Upper lobe of right lung (tissue), 1 donor: Measurements from ENCODE around the gene JAZF1. TPM values are rescaled to one million over a fixed set of nuclear protein-coding genes. Genes with fewer than 3 reads are reported as not detected.

Experiments used
- ATAC-seq: fragments of 200-7000 bp; cut with Tn5 transposase; one replicate; pipeline ENCODE4 v1.9.1; 2020; ENCODE audit warnings: mild to moderate bottlenecking, moderate library complexity
- DNase-seq: peaks from one replicate; pipeline ENCODE4 v3.0.0-alpha.2; 2020
- H3K27ac ChIP-seq: fragments of 200-600 bp; one replicate; pipeline ENCODE4 v1.8.0; 2022
- H3K27me3 ChIP-seq: fragments of 200-600 bp; one replicate; pipeline ENCODE4 v1.8.0; 2022; ENCODE audit warnings: mild to moderate bottlenecking
- H3K36me3 ChIP-seq: fragments of 200-600 bp; one replicate; pipeline ENCODE4 v1.8.0; 2022
- H3K4me1 ChIP-seq: fragments of 200-600 bp; one replicate; pipeline ENCODE4 v1.8.0; 2022
- H3K4me3 ChIP-seq: fragments of 200-600 bp; one replicate; pipeline ENCODE4 v1.8.0; 2022; ENCODE audit warnings: mild to moderate bottlenecking
- H3K9me3 ChIP-seq: fragments of 200-600 bp; one replicate; pipeline ENCODE4 v1.8.0; 2022
- intact Hi-C: fragments of 100-400 bp; cut with DNase I; formaldehyde crosslinking; loops from one replicate; pipeline ENCODE4 v1.11.0; 2022
- total RNA-seq: library from RNA; stranded (reverse); fragmentation: NEBNext Ultra II Directional; extraction: Animal tissue kit (Norgen Biotek cat#: 25700); gene quantifications from one replicate; pipeline ENCODE4 v1.2.1, GENCODE V29; 2021
- TF ChIP-seq, protein P1 (sequence below): fragments of 200-600 bp; IDR thresholded peaks from one replicate; pipeline ENCODE4 v1.8.0; 2022; ENCODE audit warnings: antibody characterized with exemption
- donor health status: DM: no; HTN: yes; CAD: no; lungs with severe emphysema.

JAZF1 gene
- total RNA-seq, 1 donor from 2014 or later = 20.6 TPM

DNA sequence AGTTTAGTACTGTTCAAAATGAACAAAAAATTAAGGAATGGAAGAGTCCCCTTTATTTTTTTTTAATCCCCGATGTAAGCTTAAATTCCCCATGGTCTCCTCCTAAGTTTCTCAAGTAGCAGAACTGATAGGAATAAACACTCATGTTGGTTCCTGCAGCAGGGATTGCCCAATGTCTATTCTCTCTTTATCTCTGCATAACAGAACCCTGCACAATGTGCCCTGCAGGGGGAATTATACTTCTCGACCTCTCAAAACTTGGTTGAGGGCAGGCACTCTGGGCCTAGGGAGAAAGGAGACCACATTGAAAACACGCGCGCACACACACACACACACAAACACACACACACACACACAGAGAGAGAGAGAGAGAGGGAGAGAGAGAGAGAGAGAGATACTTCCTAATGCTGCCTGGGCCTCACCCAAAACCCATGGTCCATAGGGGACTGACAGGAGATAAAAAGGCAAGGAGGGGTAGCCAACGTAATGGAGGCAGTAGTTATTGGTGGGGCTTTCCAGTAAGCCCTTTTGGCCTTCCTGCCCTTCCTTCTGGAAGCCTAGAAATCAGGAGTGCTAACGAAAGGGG is 22.7 kb downstream of the JAZF1 start:
- no peak overlapping the region for H3K4me3 ChIP-seq
- ATAC-seq (no peak), DNase-seq (no peak)
- H3K4me1 ChIP-seq = peaks cover 15% of the 10 kb centered on the region
- no peaks in the 10 kb centered on the region for H3K36me3 ChIP-seq
- TF ChIP-seq, protein P1, sequence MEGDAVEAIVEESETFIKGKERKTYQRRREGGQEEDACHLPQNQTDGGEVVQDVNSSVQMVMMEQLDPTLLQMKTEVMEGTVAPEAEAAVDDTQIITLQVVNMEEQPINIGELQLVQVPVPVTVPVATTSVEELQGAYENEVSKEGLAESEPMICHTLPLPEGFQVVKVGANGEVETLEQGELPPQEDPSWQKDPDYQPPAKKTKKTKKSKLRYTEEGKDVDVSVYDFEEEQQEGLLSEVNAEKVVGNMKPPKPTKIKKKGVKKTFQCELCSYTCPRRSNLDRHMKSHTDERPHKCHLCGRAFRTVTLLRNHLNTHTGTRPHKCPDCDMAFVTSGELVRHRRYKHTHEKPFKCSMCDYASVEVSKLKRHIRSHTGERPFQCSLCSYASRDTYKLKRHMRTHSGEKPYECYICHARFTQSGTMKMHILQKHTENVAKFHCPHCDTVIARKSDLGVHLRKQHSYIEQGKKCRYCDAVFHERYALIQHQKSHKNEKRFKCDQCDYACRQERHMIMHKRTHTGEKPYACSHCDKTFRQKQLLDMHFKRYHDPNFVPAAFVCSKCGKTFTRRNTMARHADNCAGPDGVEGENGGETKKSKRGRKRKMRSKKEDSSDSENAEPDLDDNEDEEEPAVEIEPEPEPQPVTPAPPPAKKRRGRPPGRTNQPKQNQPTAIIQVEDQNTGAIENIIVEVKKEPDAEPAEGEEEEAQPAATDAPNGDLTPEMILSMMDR = no peak
- H3K27ac ChIP-seq = no peak overlapping the region
- H3K27me3 ChIP-seq = no peaks in the 10 kb centered on the region
- intact Hi-C loops = no loop called here
- no peaks in the 10 kb centered on the region for H3K9me3 ChIP-seq

DNA sequence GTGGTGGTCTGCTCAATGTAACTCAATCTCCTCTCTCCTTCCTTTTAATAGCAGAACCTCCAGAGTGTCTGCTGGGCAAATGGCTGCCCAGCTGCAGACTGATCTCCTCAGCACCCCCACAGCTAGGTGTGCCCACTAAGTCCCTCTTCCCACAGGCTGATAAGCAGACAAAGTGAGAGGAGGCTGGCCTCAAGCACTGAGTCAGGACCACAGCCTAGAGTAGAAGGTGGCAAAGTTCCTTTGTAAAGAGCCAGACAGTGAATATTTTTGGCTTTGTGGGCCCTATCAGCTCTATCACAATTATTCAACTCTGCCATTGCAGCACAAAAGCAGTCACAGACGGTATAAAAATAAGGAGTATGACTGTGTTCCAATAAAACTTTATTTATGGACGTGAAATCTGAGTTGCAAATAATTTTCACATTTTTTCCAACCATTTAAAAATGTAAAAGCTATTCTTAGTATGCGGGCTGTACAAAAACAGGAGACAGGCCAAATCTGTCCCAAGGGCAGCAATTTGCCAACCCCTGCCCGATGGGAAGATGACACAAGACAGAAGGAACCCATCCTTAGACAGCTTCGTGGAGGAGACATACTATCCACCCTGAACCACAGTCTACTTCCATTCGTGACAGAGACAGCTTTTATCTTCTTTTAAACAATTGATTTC is 23.4 kb downstream of the JAZF1 start:
- Histone ChIP-seq H3K36me3 (no peaks in the 10 kb centered on the region), H3K9me3 (no peaks in the 10 kb centered on the region), H3K27ac (no peak overlapping the region), H3K4me3 (no peak overlapping the region), H3K4me1 (peaks cover 15% of the 10 kb centered on the region), H3K27me3 (no peaks in the 10 kb centered on the region)
- TF ChIP-seq, protein P1 = no peak
- ATAC-seq = no peak
- intact Hi-C loops = no loop called here
- no peak for DNase-seq

DNA sequence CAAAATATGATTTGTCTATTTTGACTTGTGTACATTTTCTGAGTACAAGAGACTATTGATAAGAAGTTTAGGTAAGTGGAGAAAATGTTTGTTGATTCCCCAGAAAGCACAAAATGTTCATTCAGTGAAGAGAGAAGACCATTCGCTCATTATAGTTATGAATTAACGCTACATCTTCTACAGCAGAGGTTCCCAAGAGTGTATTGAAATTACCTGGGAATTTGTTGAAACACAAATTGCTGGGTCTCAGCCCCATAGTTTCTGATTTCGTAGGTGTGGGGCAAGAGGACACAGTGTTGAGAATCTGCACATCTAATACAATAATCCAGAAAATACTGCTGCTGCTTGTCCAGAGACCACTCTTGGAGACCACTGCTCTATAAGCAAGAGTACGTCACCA is 24.2 kb downstream of the JAZF1 start:
- TF ChIP-seq, protein P1 = no peak
- Histone ChIP-seq H3K27ac (no peak overlapping the region), H3K27me3 (no peaks in the 10 kb centered on the region), H3K4me1 (peaks cover 15% of the 10 kb centered on the region), H3K4me3 (no peak overlapping the region), H3K9me3 (no peaks in the 10 kb centered on the region), H3K36me3 (no peaks in the 10 kb centered on the region)
- intact Hi-C loops = no loop called here
- DNase-seq = no peak
- ATAC-seq = no peak

DNA sequence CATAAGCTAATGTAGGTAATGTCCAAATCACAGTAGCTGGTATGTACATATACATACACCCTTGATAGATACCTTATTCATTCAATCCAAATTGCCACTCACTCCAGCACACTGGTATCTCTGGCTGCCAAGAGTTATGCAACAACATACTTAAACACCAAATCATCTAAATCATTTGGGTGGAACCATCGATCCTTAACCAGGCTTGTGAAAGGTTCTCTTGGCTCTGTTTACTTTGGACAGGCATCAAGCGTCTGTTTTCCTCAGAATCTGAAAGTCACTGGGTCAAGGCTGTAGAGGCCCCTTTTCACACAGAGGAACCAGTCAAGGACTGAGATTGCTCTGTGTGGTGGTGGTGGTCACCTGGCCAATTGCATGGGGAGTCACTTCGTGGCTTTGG is 24.6 kb downstream of the JAZF1 start:
- no peak overlapping the region for H3K27ac ChIP-seq
- H3K4me1 ChIP-seq = peaks cover 15% of the 10 kb centered on the region
- H3K36me3 ChIP-seq = no peaks in the 10 kb centered on the region
- DNase-seq = no peak
- TF ChIP-seq, protein P1 = no peak
- H3K9me3 ChIP-seq = no peaks in the 10 kb centered on the region
- intact Hi-C loops = no loop called here
- no peak overlapping the region for H3K4me3 ChIP-seq
- peak; percentile 51 for ATAC-seq
- no peaks in the 10 kb centered on the region for H3K27me3 ChIP-seq

DNA sequence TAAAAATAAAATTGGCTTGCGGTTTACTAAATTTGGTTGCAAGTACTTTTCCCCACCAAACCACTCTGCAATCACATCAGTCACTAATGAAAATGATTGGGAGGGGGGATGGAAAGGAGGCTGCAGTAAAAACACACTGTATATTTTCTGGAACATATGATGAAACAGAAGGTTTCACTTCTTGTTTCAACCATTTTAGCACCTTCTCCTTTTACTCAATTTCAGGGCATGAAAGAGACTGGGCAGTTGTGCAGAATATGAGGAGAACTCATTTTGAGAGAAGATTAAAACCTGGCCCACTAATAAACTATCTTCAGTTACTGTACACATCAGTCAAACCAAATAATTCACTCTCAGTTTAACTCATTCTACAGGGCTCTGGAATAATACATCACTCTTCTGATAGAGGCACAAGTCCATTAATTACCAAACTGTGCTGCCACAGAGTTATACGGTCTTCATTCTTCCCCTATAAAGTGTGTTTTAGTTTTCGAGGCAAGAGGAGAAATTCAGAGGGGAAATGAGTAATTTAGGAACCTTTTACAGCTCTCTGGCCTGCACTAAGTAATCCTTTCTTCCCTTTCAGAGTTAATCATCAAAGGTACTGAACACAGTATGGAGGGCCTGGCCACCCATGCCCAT is 25.5 kb downstream of the JAZF1 start:
- no peaks in the 10 kb centered on the region for H3K27me3 ChIP-seq
- DNase-seq (no peak), ATAC-seq (peak; percentile 74)
- no peaks in the 10 kb centered on the region for H3K36me3 ChIP-seq
- H3K4me3 ChIP-seq = no peak overlapping the region
- peaks cover 15% of the 10 kb centered on the region for H3K4me1 ChIP-seq
- TF ChIP-seq, protein P1 = no peak
- H3K27ac ChIP-seq = peak overlapping the region; percentile 48
- H3K9me3 ChIP-seq = no peaks in the 10 kb centered on the region
- intact Hi-C loops = no loop called here
